DLD1 (cell line): ENCODE measurements around the gene VSIG1.

Experiments used
- in situ Hi-C: cut with HindIII; loops from 2 replicates; pipeline ENCODE4 v1.10.0; 2017; ENCODE audit warnings: low sequenced_read_pairs

VSIG1 gene

DNA sequence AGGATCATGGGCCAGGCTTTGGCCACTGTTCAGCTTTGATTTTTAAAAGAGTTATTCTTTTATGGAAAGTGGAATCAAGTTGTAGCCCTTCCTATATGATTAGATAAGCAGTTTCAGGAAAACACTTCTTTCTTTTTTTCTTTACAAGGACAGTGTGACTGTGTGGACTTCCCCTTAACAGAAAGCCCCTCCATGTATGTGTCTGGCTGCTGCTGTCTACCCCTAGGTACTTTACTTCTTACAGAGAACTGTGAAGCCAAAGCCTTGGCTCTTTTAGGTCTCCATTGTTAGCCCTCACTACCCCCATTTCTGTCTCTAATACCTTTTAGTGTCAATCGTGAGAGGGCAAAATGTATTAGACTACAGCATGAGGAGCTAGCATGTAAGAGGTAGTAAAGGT is 19.1 kb downstream of the VSIG1 start:
- in situ Hi-C loops: no loop called here

DNA sequence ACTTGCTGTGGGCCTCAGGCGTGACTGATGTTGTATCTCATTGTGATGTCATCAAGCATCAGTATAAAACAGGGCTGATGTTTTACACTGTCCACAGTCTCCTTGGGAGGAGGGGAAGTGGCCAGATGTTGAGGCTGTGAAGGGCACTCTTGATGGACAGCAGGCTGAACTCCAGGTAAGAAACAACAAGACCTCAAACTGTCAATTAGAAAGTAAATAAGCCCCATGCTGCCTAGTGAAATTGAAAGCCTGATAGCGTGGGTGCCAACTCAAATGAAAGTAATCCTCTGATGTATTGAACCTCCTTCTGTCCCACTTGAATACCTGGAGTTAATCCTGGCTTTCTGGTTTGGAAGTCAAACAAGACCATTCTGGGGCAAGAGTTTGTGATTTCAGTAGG is 19.7 kb downstream of the VSIG1 start:
- in situ Hi-C loops: no loop called here

DNA sequence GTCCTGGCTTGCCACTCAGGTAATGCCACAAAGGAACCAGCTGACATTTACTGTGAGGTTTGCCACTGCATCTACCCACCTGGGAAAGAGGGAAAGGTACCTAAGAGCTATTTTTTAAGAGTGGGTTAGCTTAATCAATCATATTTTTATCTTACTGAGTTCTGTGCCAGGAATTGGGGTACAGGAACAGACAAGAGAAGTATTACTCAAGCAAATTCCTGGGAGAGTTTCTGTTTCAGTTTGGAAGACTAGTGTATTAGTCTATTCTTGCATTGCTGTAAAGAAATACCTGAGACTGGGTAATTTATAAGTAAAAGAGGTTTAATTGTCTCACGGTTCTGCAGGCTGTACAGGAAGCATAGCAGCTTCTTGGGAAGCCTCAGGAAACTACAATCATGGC is 23.3 kb downstream of the VSIG1 start:
- in situ Hi-C loops: no loop called here

DNA sequence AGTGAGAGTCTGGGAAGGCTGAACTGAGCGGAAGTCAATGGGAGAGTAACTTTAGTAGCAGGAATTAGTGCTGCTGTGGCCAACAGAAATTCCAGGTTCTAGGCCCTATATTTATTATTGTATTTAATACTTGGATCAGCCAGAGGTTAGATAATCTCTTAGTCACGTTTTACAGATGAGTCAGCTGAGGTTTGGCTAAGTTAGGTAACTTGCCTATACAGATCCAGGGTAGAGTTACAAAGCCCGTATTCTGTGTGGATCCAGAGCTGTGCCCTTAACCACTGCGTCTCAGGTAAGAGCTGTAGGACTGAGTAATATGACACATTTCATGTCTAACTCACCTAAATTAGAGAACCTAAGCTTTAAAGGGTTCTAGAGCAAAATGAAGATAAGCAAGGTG is 26.0 kb downstream of the VSIG1 start:
- in situ Hi-C loops: no loop called here

DNA sequence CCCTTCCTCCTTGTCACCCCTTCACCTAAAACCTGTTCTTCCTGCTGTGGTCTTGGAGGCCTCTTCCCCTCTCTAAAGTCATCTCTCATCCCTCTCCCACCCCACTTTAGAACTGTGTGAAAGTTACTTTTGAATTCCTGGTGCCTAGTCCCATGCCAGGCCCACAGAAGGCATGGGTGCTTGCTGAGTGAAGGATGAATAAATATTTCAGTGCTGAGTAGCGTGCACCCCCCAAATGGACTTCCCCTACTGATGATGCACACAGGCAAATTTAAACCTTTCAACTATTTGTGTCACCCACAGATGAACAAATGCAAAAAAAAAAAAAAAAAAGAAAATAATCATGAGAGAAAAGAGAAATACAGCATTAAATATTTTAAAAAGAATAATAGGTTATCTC is 26.7 kb downstream of the VSIG1 start:
- in situ Hi-C loops: no loop called here

DNA sequence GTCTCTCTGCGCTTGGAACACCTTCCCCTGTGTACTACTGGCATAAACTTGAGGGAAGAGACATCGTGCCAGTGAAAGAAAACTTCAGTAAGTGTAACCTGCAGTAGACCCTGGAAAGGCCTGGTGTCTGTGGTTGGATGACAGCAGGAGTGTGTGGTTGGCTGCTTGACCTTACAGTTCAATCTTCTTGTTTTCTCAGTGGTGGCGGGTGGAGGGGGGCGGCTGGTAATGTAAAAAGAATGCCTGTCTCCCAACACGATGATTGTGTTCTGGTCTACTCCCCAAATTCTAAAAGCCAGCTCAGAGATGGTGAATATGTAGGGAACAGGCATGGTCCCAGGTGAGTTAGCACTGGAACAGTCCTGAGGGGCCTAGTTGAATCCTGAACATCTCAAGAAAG is 27.9 kb downstream of the VSIG1 start:
- in situ Hi-C loops: no loop called here

DNA sequence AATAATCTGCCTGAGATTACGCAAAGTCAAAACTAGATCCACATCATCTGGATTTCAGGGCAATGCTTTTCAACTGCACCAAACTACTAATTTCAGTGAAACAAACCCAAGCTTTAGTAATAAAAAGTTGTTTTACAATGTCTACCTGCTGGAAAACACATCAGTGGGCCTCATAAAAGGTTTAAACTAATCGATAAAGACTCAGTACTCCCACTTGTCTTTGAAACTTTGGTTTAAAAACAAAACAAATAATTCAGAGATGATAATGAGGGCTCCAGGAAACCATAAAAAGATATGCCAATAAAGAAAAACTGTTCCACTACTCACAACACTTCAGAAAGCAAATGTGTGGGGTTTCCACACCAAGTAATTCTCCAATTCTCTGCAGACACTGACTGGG is 36.2 kb downstream of the VSIG1 start:
- in situ Hi-C loops: no loop called here

DNA sequence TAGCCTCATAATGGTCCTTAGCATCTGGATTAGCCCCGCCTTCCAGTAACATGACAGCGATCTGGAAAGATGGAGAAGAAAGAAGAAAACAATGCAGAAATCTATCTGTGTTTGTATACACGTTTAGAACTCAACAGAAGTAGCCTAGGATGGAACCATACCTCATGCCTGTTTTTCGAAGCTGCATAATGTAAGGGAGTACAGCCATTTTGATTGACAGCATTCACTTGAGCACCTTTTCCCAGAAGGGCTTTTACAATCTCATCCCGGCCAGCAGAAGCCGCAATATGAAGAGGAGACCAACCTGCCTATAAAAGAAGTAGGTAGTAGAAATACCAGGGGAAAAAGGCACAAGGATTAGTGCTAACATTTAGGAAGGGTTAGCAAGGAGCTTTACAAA is 42.9 kb downstream of the VSIG1 start:
- in situ Hi-C loops: no loop called here

DNA sequence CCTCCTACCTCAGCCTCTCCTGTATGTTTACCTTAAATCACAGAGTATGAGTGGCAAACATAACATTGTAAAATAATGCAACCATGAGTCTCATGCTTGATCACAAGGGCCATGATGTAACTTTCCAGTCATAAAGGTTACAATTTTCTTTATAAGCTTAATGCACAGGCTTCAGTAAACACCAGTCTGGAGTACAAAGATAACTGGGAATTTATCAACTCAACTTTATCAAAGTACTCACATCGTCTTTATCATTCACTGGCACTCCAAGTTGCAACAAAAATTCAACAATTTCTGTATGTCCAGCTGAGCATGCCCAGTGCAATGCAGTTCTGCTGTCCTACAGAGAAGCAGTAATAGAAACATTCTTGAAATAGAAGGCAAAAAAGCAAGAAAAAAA is 43.6 kb downstream of the VSIG1 start:
- in situ Hi-C loops: no loop called here

DNA sequence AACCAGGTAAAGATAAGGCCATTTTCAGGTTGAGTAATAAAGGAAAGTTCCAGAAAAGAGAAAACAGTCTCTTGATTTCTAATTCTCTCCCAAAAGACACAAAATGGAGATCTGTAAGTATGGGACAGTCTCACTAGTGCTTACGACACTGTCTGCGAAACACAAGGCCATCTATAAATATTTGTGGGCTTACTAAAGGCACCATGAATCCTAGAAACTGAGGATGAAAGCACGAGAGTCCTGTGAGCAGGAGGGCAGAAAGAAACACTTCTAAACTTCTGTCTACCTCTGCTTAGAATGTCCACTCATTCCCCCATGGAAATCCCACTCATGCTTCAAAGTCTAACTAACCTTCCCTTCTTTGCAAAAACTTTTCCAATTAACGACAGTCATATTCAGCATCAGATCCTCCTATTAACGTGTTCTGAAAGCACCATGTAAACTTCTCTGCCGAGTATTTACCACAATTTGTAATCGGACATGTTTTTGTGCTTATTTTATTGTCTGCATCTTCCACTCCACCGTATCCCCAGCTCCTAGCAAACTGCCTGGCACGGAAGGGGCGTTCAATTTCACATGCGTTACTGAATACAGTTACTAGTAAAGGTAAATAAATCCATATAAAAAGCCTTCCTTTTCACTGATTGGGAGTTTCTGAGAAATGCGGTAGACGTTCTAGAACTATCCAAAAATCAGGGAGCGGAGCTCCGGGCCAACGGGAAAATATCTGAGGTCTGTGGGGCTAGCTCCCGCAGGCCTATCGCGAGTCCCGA is 45.8 kb downstream of the VSIG1 start:
- in situ Hi-C loops: no loop called here

DNA sequence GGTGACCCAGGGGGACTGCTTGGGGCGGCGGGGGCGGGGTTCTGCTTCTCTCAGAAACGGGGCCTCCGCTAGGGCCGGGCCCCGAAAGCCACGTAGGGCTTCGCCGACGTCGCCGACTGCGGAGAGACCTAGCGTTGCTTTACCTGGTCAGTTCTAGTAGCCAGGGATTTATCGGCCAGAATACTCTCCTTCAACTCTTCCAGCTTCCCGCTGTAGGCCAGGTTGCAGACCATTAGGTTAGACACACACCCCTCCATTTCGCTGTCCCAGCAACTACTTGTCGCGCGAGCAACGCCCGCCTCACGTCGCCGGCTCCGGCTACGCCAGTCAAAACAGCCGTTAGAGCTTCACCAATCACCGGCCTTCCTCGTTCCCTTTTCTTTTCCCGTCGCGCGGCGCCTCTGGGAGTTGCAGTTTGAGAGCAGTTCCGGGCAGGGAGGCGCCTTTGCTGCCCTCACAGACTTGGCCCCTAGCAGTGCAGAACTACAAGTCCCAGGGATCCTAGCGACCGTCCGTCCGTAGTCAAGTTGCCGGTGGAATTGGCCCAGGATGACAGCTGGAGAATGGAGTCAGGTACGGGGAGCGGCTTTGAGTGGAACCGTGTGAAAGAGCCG is 46.5 kb downstream of the VSIG1 start, which contains the start of the genes ATG4A and PSMD10:
Gene ATG4A (plus strand): TSS at position 515 of the 614 bp plus-strand sequence. CDS start 49 bp downstream, at position 564.
Gene PSMD10 (minus strand): TSS at position 279 of the 614 bp plus-strand sequence. CDS start 22 bp downstream, at position 257.
- in situ Hi-C loops: no loop called here

DNA sequence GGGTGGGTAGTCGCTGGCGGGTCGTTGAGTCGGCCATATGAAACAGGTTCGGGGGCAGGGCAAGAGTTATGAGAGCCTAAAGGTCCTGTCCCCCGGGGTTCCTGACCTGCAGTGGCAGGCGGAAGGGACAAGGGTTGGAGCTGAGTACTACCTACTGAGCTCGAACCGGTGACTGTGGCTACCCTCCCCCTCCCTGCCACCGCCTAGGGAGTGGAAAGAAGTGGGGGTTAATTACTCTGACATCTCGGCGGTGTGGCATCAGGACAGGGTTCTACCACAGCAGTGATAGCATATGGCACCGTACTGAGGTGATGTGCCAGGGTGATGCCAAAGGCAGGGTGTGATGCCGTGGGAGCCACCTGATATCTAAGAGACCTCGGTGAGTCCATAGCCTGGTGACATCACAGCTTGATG is 47.0 kb downstream of the VSIG1 start:
- in situ Hi-C loops: no loop called here

DNA sequence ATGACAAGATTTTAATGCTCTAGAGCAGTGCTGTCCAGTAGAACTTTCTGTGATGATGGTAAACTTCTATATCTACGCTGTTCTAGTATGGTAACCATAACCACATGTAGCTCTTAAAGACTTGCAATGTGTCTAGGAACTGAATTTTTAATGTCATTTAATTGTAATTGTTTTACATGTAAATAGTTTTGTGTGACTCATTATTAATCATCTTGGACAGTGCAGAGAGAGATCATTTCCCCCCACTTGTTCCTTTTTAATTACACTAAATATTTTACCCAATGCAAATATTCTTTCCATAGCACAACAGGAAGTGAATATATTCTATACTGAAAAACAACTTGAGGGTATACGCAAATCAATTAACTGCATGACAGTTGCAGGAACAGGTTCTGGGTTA is 52.5 kb downstream of the VSIG1 start:
- in situ Hi-C loops: no loop called here

DNA sequence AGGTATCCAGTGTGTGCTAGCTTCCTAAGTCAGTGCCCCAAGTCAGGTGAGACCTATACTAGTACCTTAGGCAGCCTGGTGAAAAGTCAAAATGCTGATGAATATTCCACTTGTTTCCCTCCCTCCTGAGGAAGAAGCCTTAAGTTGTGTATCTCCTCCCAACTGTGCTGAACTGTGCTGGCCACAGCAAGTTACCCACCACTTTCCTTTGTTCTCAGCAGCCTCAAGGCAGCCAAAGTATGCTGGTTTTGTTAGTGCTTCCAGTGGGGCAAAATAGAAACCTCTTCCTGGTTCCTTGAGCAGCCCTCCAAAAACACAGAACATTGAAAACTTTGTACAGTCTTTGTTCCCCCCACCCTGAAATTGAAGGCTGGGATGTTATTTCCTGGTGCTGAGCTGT is 60.6 kb downstream of the VSIG1 start:
- in situ Hi-C loops: no loop called here

DNA sequence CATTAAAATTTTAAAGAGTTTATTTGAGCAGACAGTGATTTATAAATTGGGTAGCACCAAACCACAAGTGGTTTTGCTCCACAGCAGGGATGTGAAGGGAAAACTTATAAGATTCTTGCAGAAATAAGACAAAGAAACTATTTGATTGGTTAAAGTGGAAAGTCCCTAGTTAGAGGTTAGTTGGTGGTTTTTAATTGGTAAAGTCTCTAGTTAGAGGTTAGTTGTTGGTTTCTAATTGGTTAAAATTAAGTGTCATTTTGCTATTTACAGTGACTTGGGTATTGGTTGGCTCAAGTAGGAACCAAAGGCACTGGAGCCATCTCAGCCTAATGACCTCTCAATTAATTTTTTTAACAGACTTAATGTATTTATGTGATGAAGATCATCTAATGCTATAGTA is 69.7 kb downstream of the VSIG1 start:
- in situ Hi-C loops: no loop called here

DNA sequence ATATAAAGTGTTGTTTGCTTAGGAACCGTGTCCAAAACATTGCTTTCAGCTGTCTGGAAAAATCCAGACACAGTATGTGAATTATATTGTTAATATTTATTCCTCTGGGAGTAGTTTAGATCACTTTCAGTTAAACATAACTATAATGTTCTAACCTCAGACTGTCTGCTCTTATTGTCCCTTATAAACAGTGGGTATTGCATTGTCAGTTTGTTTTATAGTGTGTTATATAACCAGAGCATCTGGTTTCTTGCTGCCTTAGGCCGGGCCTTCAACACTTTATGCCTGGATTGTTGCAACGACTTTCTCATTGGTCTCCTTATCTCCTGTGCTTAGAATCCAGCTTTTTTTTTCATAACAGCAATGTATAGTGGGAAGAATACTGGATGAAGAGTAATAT is 73.1 kb downstream of the VSIG1 start:
- in situ Hi-C loops: no loop called here

DNA sequence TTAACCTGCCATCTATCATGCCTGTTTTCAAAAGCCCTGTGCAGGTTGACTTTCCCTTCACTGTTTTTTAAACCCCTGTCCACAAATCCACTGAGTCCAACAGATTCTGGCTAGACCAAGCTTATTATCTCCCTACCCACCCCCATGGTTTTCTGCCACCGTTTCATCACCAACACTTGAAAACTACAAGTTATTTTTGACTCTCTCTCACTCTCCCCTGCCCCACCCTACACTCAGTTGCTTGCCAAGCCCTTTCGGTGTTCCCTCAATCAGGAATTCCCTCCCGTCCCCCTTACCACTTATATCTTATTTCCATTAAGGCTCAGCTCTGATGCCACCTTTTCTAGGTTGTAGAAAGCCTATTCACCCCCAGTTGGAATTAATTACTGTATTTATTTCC is 76.4 kb downstream of the VSIG1 start:
- in situ Hi-C loops: no loop called here

DNA sequence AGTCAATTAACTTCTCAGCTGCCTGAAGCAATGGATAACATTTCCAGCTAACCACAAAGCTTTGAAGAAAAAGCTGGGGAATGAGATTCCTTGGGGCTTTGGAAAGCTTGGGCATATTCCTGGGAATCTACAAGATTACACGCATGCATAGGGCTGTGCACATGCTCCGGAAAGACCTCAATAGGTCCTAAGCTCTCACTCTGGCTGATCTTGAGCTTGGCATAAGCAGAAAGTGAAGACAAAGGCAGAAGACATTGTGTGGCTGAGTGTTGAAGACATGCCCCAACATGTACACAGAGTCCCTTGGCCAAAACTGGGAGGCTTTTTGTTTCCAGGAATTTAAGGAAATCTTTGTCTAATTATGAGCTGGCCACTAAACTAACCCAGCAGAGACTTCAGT is 77.9 kb downstream of the VSIG1 start:
- in situ Hi-C loops: no loop called here

DNA sequence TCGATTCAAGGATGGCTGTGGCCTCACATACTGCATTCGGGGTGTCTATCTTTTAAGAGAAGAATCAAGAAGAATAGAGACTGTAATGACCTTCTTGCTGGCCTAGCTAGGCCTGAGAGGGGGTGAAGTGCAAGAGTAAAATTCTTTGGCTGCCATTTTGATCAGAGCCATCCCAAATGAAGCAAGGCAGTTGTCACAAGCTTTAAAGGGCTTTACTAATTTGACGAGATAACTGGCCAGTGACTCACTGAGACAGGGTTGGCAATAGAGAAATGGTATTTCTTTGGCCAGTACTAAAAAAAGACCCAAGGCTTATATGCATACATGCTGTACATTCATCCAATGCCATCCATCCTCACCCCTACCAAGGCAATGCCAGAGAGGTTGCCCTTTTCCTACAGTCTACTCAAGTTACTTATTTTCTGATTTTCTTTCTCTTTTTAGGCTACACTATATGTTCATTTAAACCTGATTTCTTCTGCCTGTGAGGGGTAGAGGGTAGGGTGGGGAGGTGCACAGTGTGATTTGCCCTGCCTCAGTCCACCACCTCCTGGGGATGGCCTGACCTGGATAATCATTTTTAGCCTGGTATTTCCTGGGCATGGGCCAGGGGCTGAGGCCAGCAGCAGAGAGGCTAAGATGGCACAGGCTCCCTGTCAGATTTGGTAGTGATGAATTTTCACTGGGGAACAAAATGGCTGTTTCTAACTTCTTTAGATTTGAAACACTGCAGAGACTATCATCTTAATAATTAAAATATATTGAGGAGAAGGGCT is 78.9 kb downstream of the VSIG1 start:
- in situ Hi-C loops: no loop called here

DNA sequence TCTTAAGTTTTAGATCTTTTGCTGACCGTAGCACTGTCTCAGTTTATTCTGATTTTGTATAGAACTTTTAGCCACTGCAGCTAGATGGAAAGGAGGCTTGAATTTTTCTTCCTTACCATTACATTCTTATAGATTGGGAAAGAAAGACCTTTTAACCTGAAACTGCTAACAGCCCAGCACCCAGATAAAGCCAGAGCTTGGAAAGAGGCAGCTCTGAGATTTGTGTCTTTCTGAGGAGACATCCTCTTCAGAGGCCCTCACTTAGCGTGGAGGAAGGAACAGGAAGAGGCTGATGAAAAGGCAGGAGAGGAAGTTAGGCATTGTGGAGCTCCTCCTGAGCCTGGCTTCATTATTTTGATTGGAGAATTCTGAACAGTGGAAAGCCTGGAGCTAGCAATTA is 81.8 kb downstream of the VSIG1 start:
- in situ Hi-C loops: no loop called here

DNA sequence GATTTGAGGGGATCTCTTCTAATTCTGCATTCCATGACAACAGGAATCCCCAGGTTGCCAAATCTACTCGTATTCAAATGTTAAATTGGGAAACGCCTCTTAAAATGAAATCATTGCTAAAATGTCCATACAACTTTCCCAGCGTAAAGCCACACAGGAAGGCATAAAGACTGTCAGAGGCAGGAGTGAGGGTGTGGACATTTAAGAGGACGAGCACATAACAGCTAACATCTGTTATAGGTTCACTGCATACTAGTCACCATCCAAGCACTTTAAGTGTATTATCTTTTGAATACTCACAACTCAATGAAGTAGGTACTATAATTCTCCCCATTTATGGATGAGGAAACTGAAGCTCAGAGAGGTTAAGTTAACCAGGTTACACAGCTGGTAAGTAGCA is 82.3 kb downstream of the VSIG1 start:
- in situ Hi-C loops: no loop called here
